ENCODE measurements around the gene SMS. TPM values are rescaled to one million over a fixed set of nuclear protein-coding genes. Genes with fewer than 3 reads are reported as not detected.

SMS gene
- total RNA-seq, 2 donors from 2014 or later: 57.0 to 116 TPM

- no peaks in the 10 kb centered on the region for H3K36me3 ChIP-seq
- TF ChIP-seq CTCF (IDR thresholded peaks at IDR 0.05) (no peak), POLR2AphosphoS5 (IDR thresholded peaks at IDR 0.05) (no peak), POLR2A (IDR thresholded peaks at IDR 0.05) (no peak)
- no peak overlapping the region for H3K4me3 ChIP-seq
- intact Hi-C loops (cut with DNase I): no loop called here
- no peaks in the 10 kb centered on the region for H3K27me3 ChIP-seq (replicated peaks; ENCODE audit: insufficient read depth)
- no peaks in the 10 kb centered on the region for H3K4me1 ChIP-seq (replicated peaks)
- no peak for DNase-seq (ENCODE audit: low spot score)
- H3K27ac ChIP-seq: no peak overlapping the region
- 55% methylated on average over 7 of the region's 7 CpGs for WGBS
- no peaks in the 10 kb centered on the region for H3K9me3 ChIP-seq
Observed at GRCh38 chrX:21960569-21961541, 20.3 kb downstream of the SMS start.

GRCh38 chrX:21962361-21962760 is 21.9 kb downstream of the SMS start:
- no peaks in the 10 kb centered on the region for H3K36me3 ChIP-seq
- intact Hi-C loops (cut with DNase I): no loop called here

GRCh38 chrX:21963269-21963668 is 22.8 kb downstream of the SMS start:
- Histone ChIP-seq H3K4me3 (no peak overlapping the region), H3K27ac (no peak overlapping the region)
- intact Hi-C loops (cut with DNase I): no loop called here

More at GRCh38 chrX:21962361-21962760, 21.9 kb downstream of the SMS start:
- TF ChIP-seq CTCF (IDR thresholded peaks at IDR 0.05) (no peak), POLR2A (IDR thresholded peaks at IDR 0.05) (no peak), POLR2AphosphoS5 (IDR thresholded peaks at IDR 0.05) (no peak)
- Histone ChIP-seq H3K4me3 (no peak overlapping the region), H3K9me3 (no peaks in the 10 kb centered on the region), H3K4me1 (replicated peaks) (no peaks in the 10 kb centered on the region), H3K27ac (no peak overlapping the region), H3K27me3 (replicated peaks; ENCODE audit: insufficient read depth) (no peaks in the 10 kb centered on the region)
- DNase-seq (ENCODE audit: low spot score): no peak

GRCh38 chrX:21963731-21964405 is 23.4 kb downstream of the SMS start:
- 69% methylated on average over 8 of the region's 8 CpGs for WGBS
- Histone ChIP-seq H3K36me3 (no peaks in the 10 kb centered on the region), H3K27me3 (replicated peaks; ENCODE audit: insufficient read depth) (no peaks in the 10 kb centered on the region), H3K4me3 (no peak overlapping the region), H3K9me3 (no peaks in the 10 kb centered on the region), H3K4me1 (replicated peaks) (no peaks in the 10 kb centered on the region), H3K27ac (no peak overlapping the region)
- intact Hi-C loops (cut with DNase I): no loop called here
- DNase-seq (ENCODE audit: low spot score): no peak
- no peak for TF ChIP-seq CTCF (IDR thresholded peaks at IDR 0.05)
- no peak for TF ChIP-seq POLR2A (IDR thresholded peaks at IDR 0.05)
- TF ChIP-seq POLR2AphosphoS5 (IDR thresholded peaks at IDR 0.05): no peak

More at GRCh38 chrX:21963269-21963668, 22.8 kb downstream of the SMS start:
- no peaks in the 10 kb centered on the region for H3K27me3 ChIP-seq (replicated peaks; ENCODE audit: insufficient read depth)
- no peaks in the 10 kb centered on the region for H3K9me3 ChIP-seq
- 55% methylated on average over 5 of the region's 7 CpGs for WGBS
- no peaks in the 10 kb centered on the region for H3K4me1 ChIP-seq (replicated peaks)
- DNase-seq (ENCODE audit: low spot score): no peak
- no peaks in the 10 kb centered on the region for H3K36me3 ChIP-seq
- TF ChIP-seq CTCF (IDR thresholded peaks at IDR 0.05) (no peak), POLR2A (IDR thresholded peaks at IDR 0.05) (no peak), POLR2AphosphoS5 (IDR thresholded peaks at IDR 0.05) (no peak)
